Astrocyte (in vitro differentiated cells and primary cell): ENCODE data around the gene THRSP. TPM values are rescaled to one million over a fixed set of nuclear protein-coding genes. Genes with fewer than 3 reads are reported as not detected.
A peak's percentile ranks its signal among the peaks of the same experiment; 100 is the strongest.
"Not testable (repeated sequence)": the region's sequence is repeated elsewhere in the genome, so short reads cannot be mapped to it uniquely, and the experiment has no call there.

Source experiments
- DNase-seq: peaks from one replicate; pipeline ENCODE4 v3.0.0-alpha.2; 2010; ENCODE audit warnings: low read depth
- FAIRE-seq: peaks from 2 replicates; lab custom pipeline; 2011; peaks lifted over from hg19 to GRCh38; lab: Jason Lieb, UNC
- H2AFZ ChIP-seq: 2 replicates; pipeline ENCODE4 v1.6.0; 2012; ENCODE audit warnings: low read depth, low read length, inconsistent platforms
- H3K27ac ChIP-seq: 2 replicates; pipeline ENCODE4 v1.5.1; 2011; ENCODE audit warnings: low read depth, low read length, inconsistent platforms
- H3K27me3 ChIP-seq: 2 replicates; pipeline ENCODE4 v1.6.0; 2011; ENCODE audit warnings: low read length, inconsistent platforms; ENCODE audit not compliant: insufficient read depth
- H3K36me3 ChIP-seq: 2 replicates; pipeline ENCODE4 v1.5.1; 2011; ENCODE audit warnings: low read length, inconsistent platforms; ENCODE audit not compliant: insufficient read depth
- H3K4me1 ChIP-seq: 2 replicates; pipeline ENCODE4 v1.5.1; 2011; ENCODE audit warnings: low read length, inconsistent platforms; ENCODE audit not compliant: insufficient read depth
- H3K4me2 ChIP-seq: 2 replicates; pipeline ENCODE4 v1.6.0; 2012; ENCODE audit warnings: low read length, inconsistent platforms
- H3K4me3 ChIP-seq: 2 replicates; pipeline ENCODE4 v1.5.1; 2011; ENCODE audit warnings: low read depth, mild to moderate bottlenecking, low read length, inconsistent platforms; ENCODE audit not compliant: insufficient read depth
- H3K79me2 ChIP-seq: 2 replicates; pipeline ENCODE4 v1.6.0; 2012; ENCODE audit warnings: mild to moderate bottlenecking, low read length, inconsistent platforms; ENCODE audit not compliant: insufficient read depth
- H3K9ac ChIP-seq: 2 replicates; pipeline ENCODE4 v1.6.0; 2012; ENCODE audit warnings: mild to moderate bottlenecking, low read length, inconsistent platforms
- H3K9me3 ChIP-seq: 2 replicates; pipeline ENCODE4 v1.5.1; 2012; ENCODE audit warnings: low read depth, mild to moderate bottlenecking, low read length, inconsistent platforms; ENCODE audit not compliant: insufficient read depth
- H4K20me1 ChIP-seq: 2 replicates; pipeline ENCODE4 v1.6.0; 2012; ENCODE audit warnings: low read length, inconsistent platforms; ENCODE audit not compliant: insufficient read depth
- H3K27ac Mint-ChIP-seq: one replicate; pipeline ENCODE4 v1.8.0; 2021; ENCODE audit warnings: mild to moderate bottlenecking, mixed read lengths; ENCODE audit not compliant: unreplicated experiment
- H3K27me3 Mint-ChIP-seq: one replicate; pipeline ENCODE4 v1.8.0; 2021; ENCODE audit warnings: low read depth, mixed read lengths; ENCODE audit not compliant: unreplicated experiment
- H3K36me3 Mint-ChIP-seq: one replicate; pipeline ENCODE4 v1.8.0; 2021; ENCODE audit warnings: low read depth, mixed read lengths; ENCODE audit not compliant: unreplicated experiment
- H3K4me1 Mint-ChIP-seq: one replicate; pipeline ENCODE4 v1.8.0; 2021; ENCODE audit warnings: low read depth, mixed read lengths; ENCODE audit not compliant: unreplicated experiment
- H3K4me3 Mint-ChIP-seq: one replicate; pipeline ENCODE4 v1.8.0; 2021; ENCODE audit warnings: mild to moderate bottlenecking, moderate library complexity, mixed read lengths; ENCODE audit not compliant: unreplicated experiment
- H3K9me3 Mint-ChIP-seq: one replicate; pipeline ENCODE4 v1.8.0; 2021; ENCODE audit warnings: mild to moderate bottlenecking, mixed read lengths; ENCODE audit not compliant: unreplicated experiment
- CTCF ChIP-seq: IDR thresholded peaks from 2 replicates; pipeline ENCODE4 v1.5.1; 2011; ENCODE audit warnings: low read depth, mild to moderate bottlenecking, inconsistent platforms, low read length, moderate library complexity; ENCODE audit not compliant: insufficient read depth
- EZH2 ChIP-seq: IDR thresholded peaks from 2 replicates; pipeline ENCODE4 v1.6.1; 2012; ENCODE audit warnings: mild to moderate bottlenecking, low read length, inconsistent platforms; ENCODE audit not compliant: insufficient read depth
- total RNA-seq: library from RNA; stranded (reverse); gene quantifications from 2 replicates; pipeline ENCODE4 v1.2.1, GENCODE V29; 2021

THRSP gene
- total RNA-seq, 1 donor from 2014 or later, result not detected

DNA sequence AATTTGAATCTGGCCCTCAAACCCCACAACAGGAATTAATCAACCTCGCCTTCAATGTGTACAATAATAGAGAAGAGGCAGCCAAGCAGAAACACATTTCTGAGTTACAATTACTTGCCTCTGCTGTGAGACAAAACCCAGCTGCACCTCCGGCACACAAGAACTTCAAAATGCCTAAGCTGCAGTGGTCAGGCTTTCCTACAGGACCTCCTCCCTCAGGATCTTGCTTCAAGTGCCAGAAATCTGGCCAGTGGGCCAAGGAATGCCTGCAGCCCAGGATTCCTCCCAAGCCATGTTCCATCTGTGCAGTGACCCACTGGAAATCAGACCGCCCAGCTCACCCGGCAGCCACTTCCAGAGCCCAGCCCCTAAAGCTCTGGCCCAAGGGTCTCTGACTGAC is 19.4 kb downstream of the THRSP start:
- Histone ChIP-seq H3K27me3 (no peaks in the 10 kb centered on the region), H3K79me2 (peaks cover 20% of the 10 kb centered on the region), H3K9ac (no peak overlapping the region), H3K36me3 (no peaks in the 10 kb centered on the region), H3K4me1 (peaks cover 25% of the 10 kb centered on the region), H3K9me3 (no peaks in the 10 kb centered on the region), H3K4me3 (no peak overlapping the region), H3K4me2 (no peak overlapping the region), H2AFZ (no peak overlapping the region), H4K20me1 (peaks cover 11% of the 10 kb centered on the region), H3K27ac (no peak overlapping the region)
- DNase-seq (peak; percentile 88), FAIRE-seq (no peak)
- peaks cover 20% of the 10 kb centered on the region for H3K4me1 Mint-ChIP-seq
- no peak overlapping the region for H3K4me3 Mint-ChIP-seq
- no peak overlapping the region for H3K27ac Mint-ChIP-seq
- no peaks in the 10 kb centered on the region for H3K9me3 Mint-ChIP-seq
- no peaks in the 10 kb centered on the region for H3K27me3 Mint-ChIP-seq
- H3K36me3 Mint-ChIP-seq, result no peaks in the 10 kb centered on the region
- TF ChIP-seq EZH2 (no peak), CTCF (no peak)

DNA sequence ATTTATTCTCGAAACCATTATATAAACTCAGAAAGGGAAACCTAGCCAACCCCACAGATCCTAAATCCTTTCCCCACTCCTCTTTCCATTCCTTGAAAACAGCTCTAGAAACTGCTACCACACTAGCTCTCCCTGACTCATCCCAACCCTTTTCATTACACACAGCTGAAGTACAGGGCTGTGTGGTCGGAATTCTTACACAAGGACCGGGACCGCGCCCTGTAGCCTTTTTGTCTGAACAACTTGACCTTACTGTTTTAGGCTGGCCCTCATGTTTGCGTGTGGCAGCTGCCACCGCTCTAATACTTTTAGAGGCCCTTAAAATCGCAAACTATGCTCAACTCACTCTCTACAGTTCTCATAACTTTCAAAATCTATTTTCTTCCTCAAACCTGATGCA is 20.8 kb downstream of the THRSP start:
- not testable (repeated sequence) for H3K36me3 Mint-ChIP-seq, H3K27ac Mint-ChIP-seq, H3K27me3 ChIP-seq, H3K9ac ChIP-seq, H2AFZ ChIP-seq, H3K36me3 ChIP-seq, H4K20me1 ChIP-seq, H3K9me3 Mint-ChIP-seq, FAIRE-seq, H3K4me3 ChIP-seq, H3K9me3 ChIP-seq, H3K27me3 Mint-ChIP-seq, H3K79me2 ChIP-seq, H3K4me3 Mint-ChIP-seq, H3K27ac ChIP-seq
- Histone ChIP-seq H3K4me2 (peak overlapping the region; percentile 15), H3K4me1 (peaks cover 16% of the 10 kb centered on the region)
- DNase-seq, result peak; percentile 60
- H3K4me1 Mint-ChIP-seq, result peaks cover 16% of the 10 kb centered on the region

- TF ChIP-seq CTCF, result no peak
- no peak for TF ChIP-seq EZH2
- no peaks in the 10 kb centered on the region for H3K36me3 ChIP-seq
- H3K9ac ChIP-seq, result no peak overlapping the region
- DNase-seq (no peak), FAIRE-seq (no peak)
- Mint-ChIP-seq H3K4me3 (no peak overlapping the region), H3K4me1 (peaks cover 13% of the 10 kb centered on the region), H3K36me3 (no peaks in the 10 kb centered on the region), H3K27me3 (no peaks in the 10 kb centered on the region), H3K9me3 (no peaks in the 10 kb centered on the region), H3K27ac (no peak overlapping the region)
- no peaks in the 10 kb centered on the region for H3K79me2 ChIP-seq
- H3K4me2 ChIP-seq, result no peak overlapping the region
- H3K27ac ChIP-seq, result no peak overlapping the region
- no peak overlapping the region for H2AFZ ChIP-seq
- H3K9me3 ChIP-seq, result no peaks in the 10 kb centered on the region
- no peaks in the 10 kb centered on the region for H3K27me3 ChIP-seq
- H4K20me1 ChIP-seq, result no peaks in the 10 kb centered on the region
- H3K4me3 ChIP-seq, result no peak overlapping the region
- peaks cover 5% of the 10 kb centered on the region for H3K4me1 ChIP-seq
Measured at GRCh38 chr11:78085972-78086371, 22.3 kb downstream of the THRSP start.

GRCh38 chr11:78086521-78087074 is 22.9 kb downstream of the THRSP start:
- H3K4me1 ChIP-seq, FAIRE-seq, H3K4me3 ChIP-seq, H3K27me3 ChIP-seq, H3K79me2 ChIP-seq, H2AFZ ChIP-seq, H3K36me3 ChIP-seq, H3K4me2 ChIP-seq, H3K9me3 Mint-ChIP-seq, H3K27me3 Mint-ChIP-seq, H3K9ac ChIP-seq, H4K20me1 ChIP-seq, H3K4me3 Mint-ChIP-seq, H3K36me3 Mint-ChIP-seq, H3K27ac ChIP-seq, H3K4me1 Mint-ChIP-seq, H3K9me3 ChIP-seq: not testable (repeated sequence)
- peak overlapping the region; percentile 60 for H3K27ac Mint-ChIP-seq
- DNase-seq, result peak; percentile 54
